Activated T-cell treated with anti-CD3 and anti-CD28 coated beads, Interleukin-2, amount 50 U/mL, for 1 hour (primary cell): ENCODE results near the gene FNTB.
"Not testable (repeated sequence)": the region's sequence is repeated elsewhere in the genome, so short reads cannot be mapped to it uniquely, and the experiment has no call there.

Source experiments
- DNase-seq: peaks from one replicate; pipeline ENCODE4 v3.0.0-alpha.2; 2020

The FNTB gene

GRCh38 chr14:65057695-65058094 is 71.0 kb downstream of the FNTB start:
- DNase-seq, result no peak

GRCh38 chr14:65062096-65063075 is 75.7 kb downstream of the FNTB start:
- no peak for DNase-seq

GRCh38 chr14:65065719-65066118 is 79.0 kb downstream of the FNTB start:
- DNase-seq, result no peak

- no peak for DNase-seq
These were observed 83.2 kb downstream of the FNTB start for GRCh38 chr14:65069874-65070413.

- no peak for DNase-seq
These were observed 83.8 kb downstream of the FNTB start for GRCh38 chr14:65070471-65070976.

GRCh38 chr14:65071544-65071943 is 84.8 kb downstream of the FNTB start:
- no peak for DNase-seq

- no peak for DNase-seq
These were observed 85.6 kb downstream of the FNTB start for GRCh38 chr14:65072256-65072655.

- DNase-seq, result no peak
These were observed 86.2 kb downstream of the FNTB start for GRCh38 chr14:65072937-65073336.

- no peak for DNase-seq
These were observed 87.0 kb downstream of the FNTB start for GRCh38 chr14:65073605-65074201.

- DNase-seq, result no peak
These were observed 87.9 kb downstream of the FNTB start for GRCh38 chr14:65074449-65075150.

- DNase-seq, result no peak
These were observed 89.1 kb downstream of the FNTB start for GRCh38 chr14:65075628-65076325.

GRCh38 chr14:65077318-65077717 is 90.6 kb downstream of the FNTB start:
- DNase-seq, result no peak

GRCh38 chr14:65079201-65079600 is 92.5 kb downstream of the FNTB start:
- no peak for DNase-seq

- DNase-seq, result no peak
These were observed 93.1 kb downstream of the FNTB start for GRCh38 chr14:65079768-65080167.

GRCh38 chr14:65080960-65081747 is 94.5 kb downstream of the FNTB start:
- no peak for DNase-seq

GRCh38 chr14:65082930-65083329 is 96.2 kb downstream of the FNTB start:
- no peak for DNase-seq

GRCh38 chr14:65084554-65085505 is 98.1 kb downstream of the FNTB start:
- DNase-seq, result no peak

GRCh38 chr14:65086686-65087085 is 100.0 kb downstream of the FNTB start:
- not testable (repeated sequence) for DNase-seq

- DNase-seq, result not testable (repeated sequence)
These were observed 101.1 kb downstream of the FNTB start for GRCh38 chr14:65087835-65088234.

- no peak for DNase-seq
These were observed 105.7 kb downstream of the FNTB start for GRCh38 chr14:65092349-65092748.
